HG03460 (cell line): ENCODE measurements around the gene MKNK1.

Experiments
- ATAC-seq: cut with Tn5 transposase; IDR thresholded peaks from one replicate; pipeline ENCODE4 v1.9.1; 2021; ENCODE audit not compliant: unreplicated experiment

Gene MKNK1

GRCh38 chr1:46525253-46525983 lies 78.7 kb downstream of the MKNK1 start:
- ATAC-seq: no peak

GRCh38 chr1:46524843-46525242 lies 79.2 kb downstream of the MKNK1 start:
- no peak for ATAC-seq

GRCh38 chr1:46523496-46524353 lies 80.3 kb downstream of the MKNK1 start:
- no peak for ATAC-seq

- no peak for ATAC-seq
Measured at GRCh38 chr1:46522969-46523320, 81.1 kb downstream of the MKNK1 start.

GRCh38 chr1:46522184-46522968 lies 81.7 kb downstream of the MKNK1 start:
- no peak for ATAC-seq

- ATAC-seq: no peak
Measured at GRCh38 chr1:46521414-46521813, 82.7 kb downstream of the MKNK1 start.

GRCh38 chr1:46520063-46520911 lies 83.8 kb downstream of the MKNK1 start:
- no peak for ATAC-seq

GRCh38 chr1:46519209-46519608 lies 84.9 kb downstream of the MKNK1 start:
- no peak for ATAC-seq

- ATAC-seq: no peak
Measured at GRCh38 chr1:46517932-46518498, 86.1 kb downstream of the MKNK1 start.

- ATAC-seq: no peak
Measured at GRCh38 chr1:46517010-46517600, 87.0 kb downstream of the MKNK1 start.

GRCh38 chr1:46516200-46516950 lies 87.7 kb downstream of the MKNK1 start:
- no peak for ATAC-seq

- no peak for ATAC-seq
Measured at GRCh38 chr1:46515576-46515975, 88.5 kb downstream of the MKNK1 start.

- ATAC-seq: no peak
Measured at GRCh38 chr1:46513536-46513935, 90.5 kb downstream of the MKNK1 start.

GRCh38 chr1:46512792-46513190 lies 91.3 kb downstream of the MKNK1 start:
- ATAC-seq: no peak

- no peak for ATAC-seq
Measured at GRCh38 chr1:46512135-46512791, 91.8 kb downstream of the MKNK1 start.

GRCh38 chr1:46510998-46511365 lies 93.1 kb downstream of the MKNK1 start:
- no peak for ATAC-seq

GRCh38 chr1:46510341-46510997 lies 93.6 kb downstream of the MKNK1 start:
- ATAC-seq: no peak

GRCh38 chr1:46508757-46509156 lies 95.3 kb downstream of the MKNK1 start:
- ATAC-seq: no peak
